SKM-1 (cell line): ENCODE measurements around the gene COPS7B.

Experiments used
- DNase-seq: peaks from one replicate; lab custom pipeline; 2025; ENCODE audit not compliant: unreplicated experiment; lab: John Stamatoyannopoulos, UW

COPS7B gene

GRCh38 chr2:231785413-231785812 is 832 bp upstream of the COPS7B start:
- DNase-seq: no peak

GRCh38 chr2:231785822-231786176 is 446 bp upstream of the COPS7B start:
- no peak for DNase-seq

- no peak for DNase-seq
Observed at GRCh38 chr2:231786917-231787292, 660 bp downstream of the COPS7B start.

- no peak for DNase-seq
Observed at GRCh38 chr2:231791107-231791506, 4.9 kb downstream of the COPS7B start.

GRCh38 chr2:231794383-231794782 is 8.1 kb downstream of the COPS7B start:
- no peak for DNase-seq

- no peak for DNase-seq
Observed at GRCh38 chr2:231795525-231796327, 9.5 kb downstream of the COPS7B start.

GRCh38 chr2:231800493-231801091 is 14.3 kb downstream of the COPS7B start:
- DNase-seq: no peak

- DNase-seq: no peak
Observed at GRCh38 chr2:231803501-231804138, 17.4 kb downstream of the COPS7B start.

- DNase-seq: no peak
Observed at GRCh38 chr2:231807020-231807419, 20.8 kb downstream of the COPS7B start.

- no peak for DNase-seq
Observed at GRCh38 chr2:231810905-231811304, 24.7 kb downstream of the COPS7B start.

- no peak for DNase-seq
Observed at GRCh38 chr2:231816327-231817026, 30.2 kb downstream of the COPS7B start.

GRCh38 chr2:231819447-231820042 is 33.3 kb downstream of the COPS7B start:
- DNase-seq: no peak

- no peak for DNase-seq
Observed at GRCh38 chr2:231820786-231821303, 34.6 kb downstream of the COPS7B start.

- no peak for DNase-seq
Observed at GRCh38 chr2:231821908-231822307, 35.7 kb downstream of the COPS7B start.

- no peak for DNase-seq
Observed at GRCh38 chr2:231853105-231853504, 66.9 kb downstream of the COPS7B start.

- DNase-seq: no peak
Observed at GRCh38 chr2:231854616-231855125, 68.4 kb downstream of the COPS7B start.

GRCh38 chr2:231856959-231857358 is 70.7 kb downstream of the COPS7B start:
- DNase-seq: no peak
